HG03060 (cell line): Measurements from ENCODE around the gene MCEMP1.
A peak's percentile ranks its signal among the peaks of the same experiment; 100 is the strongest.

Experiments used
- ATAC-seq: cut with Tn5 transposase; IDR thresholded peaks from one replicate; pipeline ENCODE4 v1.9.1; 2021; ENCODE audit warnings: low read depth, moderate number of reproducible peaks; ENCODE audit not compliant: unreplicated experiment

Gene MCEMP1

GRCh38 chr19:7676854-7677253 lies at the start of gene MCEMP1:
Gene MCEMP1 (plus strand): TSS chr19:7677090. CDS start chr19:7677121, 31 bp downstream.
- ATAC-seq = no peak

- no peak for ATAC-seq
These were observed 49.7 kb upstream of the MCEMP1 start for GRCh38 chr19:7627166-7627565.

- ATAC-seq = no peak
These were observed 48.1 kb upstream of the MCEMP1 start for GRCh38 chr19:7628589-7629311.

- peak; percentile 96 for ATAC-seq
These were observed 47.4 kb upstream of the MCEMP1 start, which contains the start of the genes PET100 and XAB2 for GRCh38 chr19:7629347-7630054. Gene PET100 (plus strand): TSS chr19:7629793. CDS start chr19:7629834, 41 bp downstream. Gene XAB2 (minus strand): TSS chr19:7629545. CDS start chr19:7629527, 18 bp downstream.

GRCh38 chr19:7631577-7631976 lies 45.3 kb upstream of the MCEMP1 start:
- ATAC-seq = no peak

GRCh38 chr19:7632340-7633203 lies 44.3 kb upstream of the MCEMP1 start:
- ATAC-seq = no peak

- ATAC-seq = no peak
These were observed 43.2 kb upstream of the MCEMP1 start, which contains the start of gene PCP2 for GRCh38 chr19:7633698-7634097. Gene PCP2 (minus strand): TSS chr19:7633719. CDS start chr19:7633457, 262 bp downstream.

GRCh38 chr19:7635670-7636069 lies 41.2 kb upstream of the MCEMP1 start:
- ATAC-seq = no peak

- no peak for ATAC-seq
These were observed 40.6 kb upstream of the MCEMP1 start for GRCh38 chr19:7636317-7636690.

- ATAC-seq = no peak
These were observed 40.1 kb upstream of the MCEMP1 start, which contains the start of gene STXBP2 for GRCh38 chr19:7636691-7637373. Gene STXBP2 (plus strand): TSS chr19:7637110. CDS start chr19:7637150, 40 bp downstream.

- no peak for ATAC-seq
These were observed 39.3 kb upstream of the MCEMP1 start for GRCh38 chr19:7637374-7638256.

- no peak for ATAC-seq
These were observed 38.0 kb upstream of the MCEMP1 start for GRCh38 chr19:7638802-7639465.

GRCh38 chr19:7639863-7640348 lies 37.0 kb upstream of the MCEMP1 start:
- no peak for ATAC-seq

GRCh38 chr19:7640803-7641202 lies 36.1 kb upstream of the MCEMP1 start:
- ATAC-seq = no peak

- no peak for ATAC-seq
These were observed 35.3 kb upstream of the MCEMP1 start for GRCh38 chr19:7641290-7642276.

- no peak for ATAC-seq
These were observed 34.4 kb upstream of the MCEMP1 start for GRCh38 chr19:7642295-7643030.

- no peak for ATAC-seq
These were observed 33.9 kb upstream of the MCEMP1 start for GRCh38 chr19:7643031-7643415.
